ENCODE measurements around the gene ABCB9. TPM values are rescaled to one million over a fixed set of nuclear protein-coding genes. Genes with fewer than 3 reads are reported as not detected.

The ABCB9 gene
- polyA plus RNA-seq, 1 donor from 2014 or later, result 19.7 TPM

GRCh38 chr12:122895320-122895703 is 71.0 kb downstream of the ABCB9 start:
- H4K20me1 ChIP-seq (ENCODE audit: insufficient read depth), result peaks cover 3% of the 10 kb centered on the region
- peak overlapping the region; percentile 96 for H3K4me3 ChIP-seq (ENCODE audit: low read length)
- peaks cover 47% of the 10 kb centered on the region for H3K79me2 ChIP-seq (replicated peaks; ENCODE audit: insufficient read depth, low read length)
- peaks cover 7% of the 10 kb centered on the region for H3F3A ChIP-seq (ENCODE audit: insufficient read depth, low read length, poor library complexity, severe bottlenecking)
- H2AFZ ChIP-seq (ENCODE audit: low read depth, low read length), result peak overlapping the region; percentile 66
- H3K9me3 ChIP-seq (ENCODE audit: low read length), result no peaks in the 10 kb centered on the region
- no peak for TF ChIP-seq SMC3 (conservative IDR thresholded peaks at IDR 0.05; ENCODE audit: poor library complexity)
- TF ChIP-seq CTCF (IDR thresholded peaks at IDR 0.05; ENCODE audit: poor library complexity, severe bottlenecking), result no peak
- no peak for TF ChIP-seq TAF1 (IDR thresholded peaks at IDR 0.05; ENCODE audit: low read depth)
- TF ChIP-seq MXI1 (conservative IDR thresholded peaks at IDR 0.05; ENCODE audit: poor library complexity, severe bottlenecking), result no peak
- no peak for TF ChIP-seq RAD21 (conservative IDR thresholded peaks at IDR 0.05)
- TF ChIP-seq EP300 (conservative IDR thresholded peaks at IDR 0.05; ENCODE audit: poor library complexity, severe bottlenecking), result no peak
- no peak for TF ChIP-seq REST (IDR thresholded peaks at IDR 0.05; ENCODE audit: borderline replicate concordance)
- TF ChIP-seq EZH2 (IDR thresholded peaks at IDR 0.05; ENCODE audit: borderline replicate concordance, insufficient read depth, low read length, poor library complexity, severe bottlenecking), result no peak
- no peak for TF ChIP-seq POLR2AphosphoS5 (IDR thresholded peaks at IDR 0.05)
- H3K4me2 ChIP-seq (ENCODE audit: low read length), result peak overlapping the region; percentile 90
- peak overlapping the region; percentile 98 for H3K9ac ChIP-seq (ENCODE audit: low read length)
- no peaks in the 10 kb centered on the region for H3K36me3 ChIP-seq (ENCODE audit: insufficient read depth, low read length)
- no peaks in the 10 kb centered on the region for H3K27me3 ChIP-seq (ENCODE audit: insufficient read depth, low read depth, low read length)
- peak overlapping the region; percentile 90 for H3K27ac ChIP-seq (ENCODE audit: low read length)
- H3K9me2 ChIP-seq (ENCODE audit: insufficient read depth, low read length), result no peaks in the 10 kb centered on the region

GRCh38 chr12:122894193-122895121 is 71.8 kb downstream of the ABCB9 start:
- Histone ChIP-seq H3K9me3 (ENCODE audit: low read length) (no peaks in the 10 kb centered on the region), H2AFZ (ENCODE audit: low read depth, low read length) (no peak overlapping the region), H3K36me3 (ENCODE audit: insufficient read depth, low read length) (no peaks in the 10 kb centered on the region), H3K4me3 (ENCODE audit: low read length) (peak overlapping the region; percentile 96), H3K27me3 (ENCODE audit: insufficient read depth, low read depth, low read length) (no peaks in the 10 kb centered on the region), H3K9ac (ENCODE audit: low read length) (peak overlapping the region; percentile 98), H4K20me1 (ENCODE audit: insufficient read depth) (peaks cover 3% of the 10 kb centered on the region), H3K9me2 (ENCODE audit: insufficient read depth, low read length) (no peaks in the 10 kb centered on the region), H3K27ac (ENCODE audit: low read length) (peak overlapping the region; percentile 90), H3K4me2 (ENCODE audit: low read length) (peak overlapping the region; percentile 90), H3K79me2 (replicated peaks; ENCODE audit: insufficient read depth, low read length) (peaks cover 56% of the 10 kb centered on the region), H3F3A (ENCODE audit: insufficient read depth, low read length, poor library complexity, severe bottlenecking) (peaks cover 7% of the 10 kb centered on the region)
- TF ChIP-seq EZH2 (IDR thresholded peaks at IDR 0.05; ENCODE audit: borderline replicate concordance, insufficient read depth, low read length, poor library complexity, severe bottlenecking) (no peak), EP300 (conservative IDR thresholded peaks at IDR 0.05; ENCODE audit: poor library complexity, severe bottlenecking) (no peak), RAD21 (conservative IDR thresholded peaks at IDR 0.05) (no peak), TAF1 (IDR thresholded peaks at IDR 0.05; ENCODE audit: low read depth) (no peak), CTCF (IDR thresholded peaks at IDR 0.05; ENCODE audit: poor library complexity, severe bottlenecking) (no peak), POLR2AphosphoS5 (IDR thresholded peaks at IDR 0.05) (no peak), REST (IDR thresholded peaks at IDR 0.05; ENCODE audit: borderline replicate concordance) (no peak), SMC3 (conservative IDR thresholded peaks at IDR 0.05; ENCODE audit: poor library complexity) (no peak), MXI1 (conservative IDR thresholded peaks at IDR 0.05; ENCODE audit: poor library complexity, severe bottlenecking) (no peak)
